ENCODE measurements around the gene PTPRR.
A peak's percentile ranks its signal among the peaks of the same experiment; 100 is the strongest.

PTPRR gene

GRCh38 chr12:70648191-70648590, 272.3 kb downstream of the PTPRR start:
- H3K4me3 ChIP-seq (replicated peaks; ENCODE audit: low read depth, low read length), result no peak overlapping the region
- TF ChIP-seq CTCF (IDR thresholded peaks at IDR 0.05; ENCODE audit: low read depth, low read length, missing control alignments), result no peak
- no peak for DNase-seq (ENCODE audit: extremely low read depth, low read depth)

GRCh38 chr12:70646850-70647249, 273.7 kb downstream of the PTPRR start:
- TF ChIP-seq CTCF (IDR thresholded peaks at IDR 0.05; ENCODE audit: low read depth, low read length, missing control alignments), result no peak
- no peak for DNase-seq (ENCODE audit: extremely low read depth, low read depth)
- H3K4me3 ChIP-seq (replicated peaks; ENCODE audit: low read depth, low read length), result no peak overlapping the region

- no peak for TF ChIP-seq CTCF (IDR thresholded peaks at IDR 0.05; ENCODE audit: low read depth, low read length, missing control alignments)
- no peak overlapping the region; the same call in 1 of the 2 replicates for H3K4me3 ChIP-seq (replicated peaks; ENCODE audit: low read depth, low read length)
- peak; percentile 79 for DNase-seq (ENCODE audit: extremely low read depth, low read depth)
Measured at GRCh38 chr12:70645494-70646317, 274.8 kb downstream of the PTPRR start.

GRCh38 chr12:70644861-70645260, 275.7 kb downstream of the PTPRR start:
- no peak overlapping the region for H3K4me3 ChIP-seq (replicated peaks; ENCODE audit: low read depth, low read length)
- no peak for DNase-seq (ENCODE audit: extremely low read depth, low read depth)
- TF ChIP-seq CTCF (IDR thresholded peaks at IDR 0.05; ENCODE audit: low read depth, low read length, missing control alignments), result no peak

GRCh38 chr12:70643939-70644338, 276.6 kb downstream of the PTPRR start:
- TF ChIP-seq CTCF (IDR thresholded peaks at IDR 0.05; ENCODE audit: low read depth, low read length, missing control alignments), result no peak
- DNase-seq (ENCODE audit: extremely low read depth, low read depth), result no peak
- no peak overlapping the region for H3K4me3 ChIP-seq (replicated peaks; ENCODE audit: low read depth, low read length)

- TF ChIP-seq CTCF (IDR thresholded peaks at IDR 0.05; ENCODE audit: low read depth, low read length, missing control alignments), result no peak
- no peak overlapping the region for H3K4me3 ChIP-seq (replicated peaks; ENCODE audit: low read depth, low read length)
- DNase-seq (ENCODE audit: extremely low read depth, low read depth), result no peak
Measured at GRCh38 chr12:70641691-70642090, 278.8 kb downstream of the PTPRR start.
